ENCODE results near the gene POFUT1. TPM values are rescaled to one million over a fixed set of nuclear protein-coding genes. Genes with fewer than 3 reads are reported as not detected.

POFUT1 gene
- total RNA-seq, 3 donors from 2014 or later (not counting 1 experiment from before 2014, with no cell fraction given) = 9.7 to 14.5 (median 13.2) TPM

- no peaks in the 10 kb centered on the region for H3K9me3 ChIP-seq (ENCODE audit: control insufficient read depth, insufficient read depth, low read length)
- no peak overlapping the region for H3K27ac ChIP-seq (ENCODE audit: low read length)
- intact Hi-C loops (cut with micrococcal nuclease) = no loop called here
- H3K9me3 Mint-ChIP-seq = no peaks in the 10 kb centered on the region
- H3K4me3 Mint-ChIP-seq = no peak overlapping the region
- peaks cover 10% of the 10 kb centered on the region for H3K36me3 Mint-ChIP-seq
- H3K4me1 ChIP-seq (ENCODE audit: control insufficient read depth, insufficient read depth, low read length) = no peaks in the 10 kb centered on the region
- no peak for ATAC-seq
- DNase-seq = no peak
- H3K4me3 ChIP-seq (ENCODE audit: low read length) = no peak overlapping the region
- WGBS (ENCODE audit: insufficient coverage) = 97% methylated on average over 21 of the region's 21 CpGs
- TF ChIP-seq, protein P1, sequence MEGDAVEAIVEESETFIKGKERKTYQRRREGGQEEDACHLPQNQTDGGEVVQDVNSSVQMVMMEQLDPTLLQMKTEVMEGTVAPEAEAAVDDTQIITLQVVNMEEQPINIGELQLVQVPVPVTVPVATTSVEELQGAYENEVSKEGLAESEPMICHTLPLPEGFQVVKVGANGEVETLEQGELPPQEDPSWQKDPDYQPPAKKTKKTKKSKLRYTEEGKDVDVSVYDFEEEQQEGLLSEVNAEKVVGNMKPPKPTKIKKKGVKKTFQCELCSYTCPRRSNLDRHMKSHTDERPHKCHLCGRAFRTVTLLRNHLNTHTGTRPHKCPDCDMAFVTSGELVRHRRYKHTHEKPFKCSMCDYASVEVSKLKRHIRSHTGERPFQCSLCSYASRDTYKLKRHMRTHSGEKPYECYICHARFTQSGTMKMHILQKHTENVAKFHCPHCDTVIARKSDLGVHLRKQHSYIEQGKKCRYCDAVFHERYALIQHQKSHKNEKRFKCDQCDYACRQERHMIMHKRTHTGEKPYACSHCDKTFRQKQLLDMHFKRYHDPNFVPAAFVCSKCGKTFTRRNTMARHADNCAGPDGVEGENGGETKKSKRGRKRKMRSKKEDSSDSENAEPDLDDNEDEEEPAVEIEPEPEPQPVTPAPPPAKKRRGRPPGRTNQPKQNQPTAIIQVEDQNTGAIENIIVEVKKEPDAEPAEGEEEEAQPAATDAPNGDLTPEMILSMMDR (IDR thresholded peaks at IDR 0.05) = no peak
- H3K27me3 ChIP-seq (ENCODE audit: control insufficient read depth, insufficient read depth, low read length) = no peaks in the 10 kb centered on the region
- no peaks in the 10 kb centered on the region for H3K4me1 Mint-ChIP-seq
- H3K27ac Mint-ChIP-seq = peak overlapping the region in 1 of 2 donors; percentile 63
- no peaks in the 10 kb centered on the region for H3K27me3 Mint-ChIP-seq (ENCODE audit: low read depth in 2 of 2)
- peaks cover 39% of the 10 kb centered on the region for H3K36me3 ChIP-seq (ENCODE audit: control insufficient read depth, insufficient read depth, low read length)
Measured at GRCh38 chr20:32164984-32165735, 42.5 kb upstream of the POFUT1 start.

DNA sequence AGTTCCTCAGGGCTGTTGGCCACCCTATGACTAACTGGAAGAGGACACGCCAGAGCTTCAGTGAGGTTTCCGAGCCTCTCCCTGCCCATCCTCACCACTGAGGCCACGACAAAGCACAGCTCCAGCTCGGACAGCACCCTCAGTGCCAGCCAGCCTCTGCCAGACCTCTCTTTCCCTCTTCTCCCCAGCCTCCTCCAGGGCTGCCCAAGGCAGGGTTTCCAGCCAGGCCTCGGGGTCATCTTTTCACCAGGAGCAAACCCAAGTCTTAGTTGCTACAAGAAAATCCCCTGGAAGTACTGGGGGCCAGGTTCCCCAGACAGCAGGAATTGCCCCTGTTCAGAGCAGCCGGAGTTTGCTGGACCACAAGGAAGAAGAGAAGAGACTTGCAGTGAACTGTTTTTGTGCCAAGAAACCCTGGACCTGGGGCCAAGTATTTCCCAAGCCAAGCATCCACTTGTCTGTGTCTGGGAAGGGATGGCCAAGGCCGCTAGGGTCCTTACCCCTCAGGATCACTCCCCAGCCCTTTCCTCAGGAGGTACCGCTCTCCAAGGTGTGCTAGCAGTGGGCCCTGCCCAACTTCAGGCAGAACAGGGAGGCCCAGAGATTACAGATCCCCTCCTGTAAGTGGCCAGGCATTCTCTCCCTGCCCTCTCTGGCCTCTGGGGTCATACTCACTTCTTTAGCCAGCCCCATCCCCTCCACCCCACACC is 41.7 kb upstream of the POFUT1 start:
- intact Hi-C loops (cut with micrococcal nuclease) = no loop called here
- DNase-seq (no peak), ATAC-seq (no peak)
- H3K36me3 ChIP-seq (ENCODE audit: control insufficient read depth, insufficient read depth, low read length) = peaks cover 34% of the 10 kb centered on the region
- no peaks in the 10 kb centered on the region for H3K27me3 ChIP-seq (ENCODE audit: control insufficient read depth, insufficient read depth, low read length)
- Mint-ChIP-seq H3K4me1 (no peaks in the 10 kb centered on the region), H3K27ac (no peak overlapping the region), H3K4me3 (no peak overlapping the region), H3K27me3 (ENCODE audit: low read depth in 2 of 2) (no peaks in the 10 kb centered on the region), H3K9me3 (no peaks in the 10 kb centered on the region), H3K36me3 (peaks cover 10% of the 10 kb centered on the region)
- H3K4me3 ChIP-seq (ENCODE audit: low read length) = no peak overlapping the region
- WGBS (ENCODE audit: insufficient coverage) = 97% methylated on average over 8 of the region's 8 CpGs
- no peaks in the 10 kb centered on the region for H3K9me3 ChIP-seq (ENCODE audit: control insufficient read depth, insufficient read depth, low read length)
- H3K4me1 ChIP-seq (ENCODE audit: control insufficient read depth, insufficient read depth, low read length) = no peaks in the 10 kb centered on the region
- TF ChIP-seq, protein P1 (IDR thresholded peaks at IDR 0.05) = no peak
- H3K27ac ChIP-seq (ENCODE audit: low read length) = no peak overlapping the region

GRCh38 chr20:32167552-32167951 is 40.1 kb upstream of the POFUT1 start:
- Histone ChIP-seq H3K36me3 (ENCODE audit: control insufficient read depth, insufficient read depth, low read length) (peaks cover 18% of the 10 kb centered on the region), H3K4me1 (ENCODE audit: control insufficient read depth, insufficient read depth, low read length) (no peaks in the 10 kb centered on the region), H3K27me3 (ENCODE audit: control insufficient read depth, insufficient read depth, low read length) (no peaks in the 10 kb centered on the region), H3K4me3 (ENCODE audit: low read length) (no peak overlapping the region), H3K27ac (ENCODE audit: low read length) (no peak overlapping the region), H3K9me3 (ENCODE audit: control insufficient read depth, insufficient read depth, low read length) (no peaks in the 10 kb centered on the region)
- no peaks in the 10 kb centered on the region for H3K9me3 Mint-ChIP-seq
- intact Hi-C loops (cut with micrococcal nuclease) = no loop called here
- no peaks in the 10 kb centered on the region for H3K4me1 Mint-ChIP-seq
- no peak for DNase-seq
- TF ChIP-seq, protein P1 (IDR thresholded peaks at IDR 0.05) = no peak
- H3K27me3 Mint-ChIP-seq (ENCODE audit: low read depth in 2 of 2) = no peaks in the 10 kb centered on the region
- no peak for ATAC-seq
- WGBS (ENCODE audit: insufficient coverage) = 100% methylated on average over 1 of the region's 4 CpGs
- H3K4me3 Mint-ChIP-seq = no peak overlapping the region
- no peak overlapping the region for H3K27ac Mint-ChIP-seq
- H3K36me3 Mint-ChIP-seq = no peaks in the 10 kb centered on the region
